WTC11 (cell line): Measurements from ENCODE around the gene FBRSL1. TPM values are rescaled to one million over a fixed set of nuclear protein-coding genes. Genes with fewer than 3 reads are reported as not detected.

Experiments
- ATAC-seq: fragments of 200-7000 bp; cut with Tn5 transposase; 2 replicates; pipeline ENCODE4 v1.10.0; 2021; ENCODE audit warnings: mild to moderate bottlenecking, moderate library complexity
- CTCF ChIA-PET: fragments of 300-600 bp; sonication (Branson Sonifier 250); formaldehyde crosslinking; loops from one replicate; lab custom pipeline; 2021; ENCODE audit warnings: antibody characterized with exemption; lab: Charles Lee
- POLR2A ChIA-PET: fragments of 350-600 bp; sonication (Branson Sonifier 250); formaldehyde crosslinking; loops from one replicate; lab custom pipeline; 2021; ENCODE audit warnings: antibody characterized with exemption; lab: Charles Lee
- DNase-seq: peaks from one replicate; pipeline ENCODE4 v3.0.0; 2021; ENCODE audit warnings: low spot score
- H3K27ac Mint-ChIP-seq: 2 replicates; pipeline ENCODE4 v1.8.0; 2021; ENCODE audit warnings: mixed read lengths
- H3K27me3 Mint-ChIP-seq: 2 replicates; pipeline ENCODE4 v1.8.0; 2021; ENCODE audit warnings: low read depth, mild to moderate bottlenecking, moderate library complexity, mixed read lengths
- H3K36me3 Mint-ChIP-seq: 2 replicates; pipeline ENCODE4 v1.8.0; 2021; ENCODE audit warnings: mixed read lengths
- H3K4me1 Mint-ChIP-seq: 2 replicates; pipeline ENCODE4 v1.8.0; 2022; ENCODE audit warnings: mixed read lengths
- H3K4me3 Mint-ChIP-seq: 2 replicates; pipeline ENCODE4 v1.8.0; 2021; ENCODE audit warnings: mild to moderate bottlenecking, moderate library complexity, mixed read lengths
- H3K9me3 Mint-ChIP-seq: 2 replicates; pipeline ENCODE4 v1.8.0; 2021; ENCODE audit warnings: mixed read lengths
- CBFB ChIP-seq: sonication (generic); formaldehyde crosslinking; IDR thresholded peaks from 2 replicates; pipeline ENCODE4 v1.8.1; 2022; ENCODE audit warnings: mild to moderate bottlenecking, low read depth, missing genetic modification reagents
- CREB1 ChIP-seq: sonication (generic); formaldehyde crosslinking; IDR thresholded peaks from 2 replicates; pipeline ENCODE4 v1.8.0; 2023; ENCODE audit warnings: mild to moderate bottlenecking, missing genetic modification reagents
- GTF2I ChIP-seq: fragments of 250-450 bp; sonication (Bioruptor Pico); conservative IDR thresholded peaks from 2 replicates; pipeline ENCODE4 v1.4.0; 2021; ENCODE audit warnings: mild to moderate bottlenecking
- JAZF1 ChIP-seq: fragments of 250-450 bp; sonication (Bioruptor Pico); IDR thresholded peaks from 2 replicates; pipeline ENCODE4 v1.9.0; 2021; ENCODE audit warnings: moderate library complexity, mild to moderate bottlenecking, inconsistent platforms
- KAT7 ChIP-seq: sonication (generic); formaldehyde crosslinking; IDR thresholded peaks from 2 replicates; pipeline ENCODE4 v1.8.1; 2023; ENCODE audit warnings: missing genetic modification reagents, mild to moderate bottlenecking, borderline replicate concordance
- MXD4 ChIP-seq: fragments of 250-450 bp; sonication (Bioruptor Pico); IDR thresholded peaks from 2 replicates; pipeline ENCODE4 v1.8.0; 2021; ENCODE audit warnings: mild to moderate bottlenecking, moderate library complexity, borderline replicate concordance
- MYBL2 ChIP-seq: sonication (generic); formaldehyde crosslinking; IDR thresholded peaks from 2 replicates; pipeline ENCODE4 v1.8.1; 2023; ENCODE audit warnings: mild to moderate bottlenecking, moderate library complexity, missing genetic modification reagents
- NFYB ChIP-seq: sonication (generic); formaldehyde crosslinking; conservative IDR thresholded peaks from 2 replicates; pipeline ENCODE4 v1.8.0; 2022; ENCODE audit warnings: low read depth, missing genetic modification reagents
- NR2C2 ChIP-seq: sonication (generic); formaldehyde crosslinking; IDR thresholded peaks from 2 replicates; pipeline ENCODE4 v1.8.0; 2022; ENCODE audit warnings: mild to moderate bottlenecking, missing genetic modification reagents
- SOX15 ChIP-seq: fragments of 250-450 bp; sonication (Bioruptor Pico); IDR thresholded peaks from 2 replicates; pipeline ENCODE4 v1.9.0; 2021; ENCODE audit warnings: mild to moderate bottlenecking
- TP53 ChIP-seq: sonication (generic); formaldehyde crosslinking; IDR thresholded peaks from 2 replicates; pipeline ENCODE4 v1.8.1; 2023; ENCODE audit warnings: mild to moderate bottlenecking, missing genetic modification reagents
- USF2 ChIP-seq: sonication (generic); formaldehyde crosslinking; IDR thresholded peaks from 2 replicates; pipeline ENCODE4 v1.8.1; 2023; ENCODE audit warnings: mild to moderate bottlenecking, missing genetic modification reagents, moderate library complexity
- ZNF423 ChIP-seq: fragments of 250-450 bp; sonication (Bioruptor Pico); IDR thresholded peaks from 2 replicates; pipeline ENCODE4 v2.1.2; 2022; ENCODE audit warnings: mild to moderate bottlenecking, moderate library complexity
- total RNA-seq: library from RNA; stranded (reverse); gene quantifications from 3 replicates; pipeline ENCODE4 v1.2.3, GENCODE V29; 2021
- TF ChIP-seq, protein P1 (sequence below): sonication (generic); formaldehyde crosslinking; conservative IDR thresholded peaks from 2 replicates; pipeline ENCODE4 v1.8.1; 2023; ENCODE audit warnings: mild to moderate bottlenecking, low read depth, missing genetic modification reagents, moderate library complexity
- TF ChIP-seq, protein P2 (sequence below): sonication (generic); formaldehyde crosslinking; IDR thresholded peaks from 2 replicates; pipeline ENCODE4 v1.8.1; 2023; ENCODE audit warnings: mild to moderate bottlenecking, missing genetic modification reagents, borderline replicate concordance
- TF ChIP-seq, protein P3 (sequence below): sonication (generic); formaldehyde crosslinking; IDR thresholded peaks from 2 replicates; pipeline ENCODE4 v1.8.0; 2023; ENCODE audit warnings: missing genetic modification reagents, mild to moderate bottlenecking, borderline replicate concordance
- TF ChIP-seq, protein P4 (sequence below): fragments of 250-450 bp; sonication (Bioruptor Pico); IDR thresholded peaks from 2 replicates; pipeline ENCODE4 v1.9.0; 2021; ENCODE audit warnings: moderate library complexity, mild to moderate bottlenecking, inconsistent platforms, borderline replicate concordance
- TF ChIP-seq, protein P5 (sequence below): sonication (generic); formaldehyde crosslinking; IDR thresholded peaks from 2 replicates; pipeline ENCODE4 v1.8.1; 2022; ENCODE audit warnings: low read depth, missing genetic modification reagents, borderline replicate concordance
- TF ChIP-seq, protein P6 (sequence below): fragments of 200-600 bp; IDR thresholded peaks from 2 replicates; pipeline ENCODE4 v1.8.0; 2022; ENCODE audit warnings: antibody characterized with exemption

FBRSL1 gene
- total RNA-seq, 1 experiment from 2014 or later, result 129 TPM

DNA sequence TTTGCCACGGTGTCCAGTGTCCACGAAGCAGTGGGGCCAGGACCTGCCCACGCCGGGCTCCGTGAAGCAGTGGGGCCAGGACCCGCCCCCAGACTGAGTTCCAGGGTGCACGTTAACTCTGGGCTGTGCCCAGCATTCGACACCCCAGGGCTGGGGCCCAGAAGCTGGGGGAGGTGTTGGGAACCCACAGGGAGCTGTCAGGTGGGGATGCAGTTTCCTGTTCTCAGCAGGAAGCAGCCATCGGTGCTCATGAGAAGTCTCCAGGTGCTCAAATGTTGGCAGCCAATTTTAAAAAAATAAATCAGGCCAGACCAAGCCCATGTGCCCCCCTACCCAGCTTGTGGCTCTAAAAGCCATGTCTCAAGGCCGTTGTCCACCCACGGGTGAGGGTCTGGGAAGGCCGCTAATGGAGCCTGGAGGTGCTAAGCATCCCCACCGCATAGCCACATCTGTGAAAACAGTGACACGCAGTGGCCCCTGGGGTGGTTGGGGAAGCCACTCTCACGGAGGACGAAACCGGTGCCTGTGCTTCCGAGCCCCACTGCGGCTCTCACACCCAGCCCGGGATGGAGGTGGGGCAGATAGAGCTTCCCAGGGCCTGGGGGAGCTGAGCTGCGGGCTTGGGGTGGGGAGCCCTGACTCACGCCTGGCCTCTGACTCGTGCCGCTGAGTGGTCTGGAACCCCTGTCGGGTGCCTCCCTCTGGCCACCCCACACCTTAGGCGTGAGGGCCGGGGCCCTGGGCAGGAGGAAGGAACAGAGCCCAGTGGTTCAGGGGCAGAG, 53.5 kb downstream of the FBRSL1 start (continued):
- TF ChIP-seq, protein P1, sequence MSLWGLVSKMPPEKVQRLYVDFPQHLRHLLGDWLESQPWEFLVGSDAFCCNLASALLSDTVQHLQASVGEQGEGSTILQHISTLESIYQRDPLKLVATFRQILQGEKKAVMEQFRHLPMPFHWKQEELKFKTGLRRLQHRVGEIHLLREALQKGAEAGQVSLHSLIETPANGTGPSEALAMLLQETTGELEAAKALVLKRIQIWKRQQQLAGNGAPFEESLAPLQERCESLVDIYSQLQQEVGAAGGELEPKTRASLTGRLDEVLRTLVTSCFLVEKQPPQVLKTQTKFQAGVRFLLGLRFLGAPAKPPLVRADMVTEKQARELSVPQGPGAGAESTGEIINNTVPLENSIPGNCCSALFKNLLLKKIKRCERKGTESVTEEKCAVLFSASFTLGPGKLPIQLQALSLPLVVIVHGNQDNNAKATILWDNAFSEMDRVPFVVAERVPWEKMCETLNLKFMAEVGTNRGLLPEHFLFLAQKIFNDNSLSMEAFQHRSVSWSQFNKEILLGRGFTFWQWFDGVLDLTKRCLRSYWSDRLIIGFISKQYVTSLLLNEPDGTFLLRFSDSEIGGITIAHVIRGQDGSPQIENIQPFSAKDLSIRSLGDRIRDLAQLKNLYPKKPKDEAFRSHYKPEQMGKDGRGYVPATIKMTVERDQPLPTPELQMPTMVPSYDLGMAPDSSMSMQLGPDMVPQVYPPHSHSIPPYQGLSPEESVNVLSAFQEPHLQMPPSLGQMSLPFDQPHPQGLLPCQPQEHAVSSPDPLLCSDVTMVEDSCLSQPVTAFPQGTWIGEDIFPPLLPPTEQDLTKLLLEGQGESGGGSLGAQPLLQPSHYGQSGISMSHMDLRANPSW (CRISPR knock-in tag), result no peak
- TF ChIP-seq, protein P2, sequence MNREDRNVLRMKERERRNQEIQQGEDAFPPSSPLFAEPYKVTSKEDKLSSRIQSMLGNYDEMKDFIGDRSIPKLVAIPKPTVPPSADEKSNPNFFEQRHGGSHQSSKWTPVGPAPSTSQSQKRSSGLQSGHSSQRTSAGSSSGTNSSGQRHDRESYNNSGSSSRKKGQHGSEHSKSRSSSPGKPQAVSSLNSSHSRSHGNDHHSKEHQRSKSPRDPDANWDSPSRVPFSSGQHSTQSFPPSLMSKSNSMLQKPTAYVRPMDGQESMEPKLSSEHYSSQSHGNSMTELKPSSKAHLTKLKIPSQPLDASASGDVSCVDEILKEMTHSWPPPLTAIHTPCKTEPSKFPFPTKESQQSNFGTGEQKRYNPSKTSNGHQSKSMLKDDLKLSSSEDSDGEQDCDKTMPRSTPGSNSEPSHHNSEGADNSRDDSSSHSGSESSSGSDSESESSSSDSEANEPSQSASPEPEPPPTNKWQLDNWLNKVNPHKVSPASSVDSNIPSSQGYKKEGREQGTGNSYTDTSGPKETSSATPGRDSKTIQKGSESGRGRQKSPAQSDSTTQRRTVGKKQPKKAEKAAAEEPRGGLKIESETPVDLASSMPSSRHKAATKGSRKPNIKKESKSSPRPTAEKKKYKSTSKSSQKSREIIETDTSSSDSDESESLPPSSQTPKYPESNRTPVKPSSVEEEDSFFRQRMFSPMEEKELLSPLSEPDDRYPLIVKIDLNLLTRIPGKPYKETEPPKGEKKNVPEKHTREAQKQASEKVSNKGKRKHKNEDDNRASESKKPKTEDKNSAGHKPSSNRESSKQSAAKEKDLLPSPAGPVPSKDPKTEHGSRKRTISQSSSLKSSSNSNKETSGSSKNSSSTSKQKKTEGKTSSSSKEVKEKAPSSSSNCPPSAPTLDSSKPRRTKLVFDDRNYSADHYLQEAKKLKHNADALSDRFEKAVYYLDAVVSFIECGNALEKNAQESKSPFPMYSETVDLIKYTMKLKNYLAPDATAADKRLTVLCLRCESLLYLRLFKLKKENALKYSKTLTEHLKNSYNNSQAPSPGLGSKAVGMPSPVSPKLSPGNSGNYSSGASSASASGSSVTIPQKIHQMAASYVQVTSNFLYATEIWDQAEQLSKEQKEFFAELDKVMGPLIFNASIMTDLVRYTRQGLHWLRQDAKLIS (CRISPR knock-in tag), result no peak
- TF ChIP-seq TP53 (CRISPR knock-in tag) (no peak), CREB1 (CRISPR knock-in tag) (no peak), CBFB (no peak), ZNF423 (no peak), GTF2I (no peak), SOX15 (no peak)
- TF ChIP-seq, protein P3, sequence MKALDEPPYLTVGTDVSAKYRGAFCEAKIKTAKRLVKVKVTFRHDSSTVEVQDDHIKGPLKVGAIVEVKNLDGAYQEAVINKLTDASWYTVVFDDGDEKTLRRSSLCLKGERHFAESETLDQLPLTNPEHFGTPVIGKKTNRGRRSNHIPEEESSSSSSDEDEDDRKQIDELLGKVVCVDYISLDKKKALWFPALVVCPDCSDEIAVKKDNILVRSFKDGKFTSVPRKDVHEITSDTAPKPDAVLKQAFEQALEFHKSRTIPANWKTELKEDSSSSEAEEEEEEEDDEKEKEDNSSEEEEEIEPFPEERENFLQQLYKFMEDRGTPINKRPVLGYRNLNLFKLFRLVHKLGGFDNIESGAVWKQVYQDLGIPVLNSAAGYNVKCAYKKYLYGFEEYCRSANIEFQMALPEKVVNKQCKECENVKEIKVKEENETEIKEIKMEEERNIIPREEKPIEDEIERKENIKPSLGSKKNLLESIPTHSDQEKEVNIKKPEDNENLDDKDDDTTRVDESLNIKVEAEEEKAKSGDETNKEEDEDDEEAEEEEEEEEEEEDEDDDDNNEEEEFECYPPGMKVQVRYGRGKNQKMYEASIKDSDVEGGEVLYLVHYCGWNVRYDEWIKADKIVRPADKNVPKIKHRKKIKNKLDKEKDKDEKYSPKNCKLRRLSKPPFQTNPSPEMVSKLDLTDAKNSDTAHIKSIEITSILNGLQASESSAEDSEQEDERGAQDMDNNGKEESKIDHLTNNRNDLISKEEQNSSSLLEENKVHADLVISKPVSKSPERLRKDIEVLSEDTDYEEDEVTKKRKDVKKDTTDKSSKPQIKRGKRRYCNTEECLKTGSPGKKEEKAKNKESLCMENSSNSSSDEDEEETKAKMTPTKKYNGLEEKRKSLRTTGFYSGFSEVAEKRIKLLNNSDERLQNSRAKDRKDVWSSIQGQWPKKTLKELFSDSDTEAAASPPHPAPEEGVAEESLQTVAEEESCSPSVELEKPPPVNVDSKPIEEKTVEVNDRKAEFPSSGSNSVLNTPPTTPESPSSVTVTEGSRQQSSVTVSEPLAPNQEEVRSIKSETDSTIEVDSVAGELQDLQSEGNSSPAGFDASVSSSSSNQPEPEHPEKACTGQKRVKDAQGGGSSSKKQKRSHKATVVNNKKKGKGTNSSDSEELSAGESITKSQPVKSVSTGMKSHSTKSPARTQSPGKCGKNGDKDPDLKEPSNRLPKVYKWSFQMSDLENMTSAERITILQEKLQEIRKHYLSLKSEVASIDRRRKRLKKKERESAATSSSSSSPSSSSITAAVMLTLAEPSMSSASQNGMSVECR (CRISPR knock-in tag), result no peak

- POLR2A ChIA-PET, result interaction anchor here (1.0 to 1.3 kb wide), 2 partner anchors 36 to 168 kb away, joined by 3 read pairs; no protein-coding TSS in a partner anchor
- peaks cover 74% of the 10 kb centered on the region for H3K27me3 Mint-ChIP-seq
- no peaks in the 10 kb centered on the region for H3K9me3 Mint-ChIP-seq
- ATAC-seq, result peak; percentile 50
- H3K36me3 Mint-ChIP-seq, result no peaks in the 10 kb centered on the region
- DNase-seq, result no peak
- CTCF ChIA-PET, result interaction anchor here (1.0 to 1.4 kb wide), 9 partner anchors 11 to 130 kb away, joined by 3 to 9 read pairs (median 5); no protein-coding TSS in a partner anchor
- no peak overlapping the region for H3K4me3 Mint-ChIP-seq
- H3K4me1 Mint-ChIP-seq, result no peaks in the 10 kb centered on the region; the same call in 1 of the 2 replicates
- H3K27ac Mint-ChIP-seq, result no peak overlapping the region
- no peak for TF ChIP-seq KAT7
- TF ChIP-seq, protein P4, sequence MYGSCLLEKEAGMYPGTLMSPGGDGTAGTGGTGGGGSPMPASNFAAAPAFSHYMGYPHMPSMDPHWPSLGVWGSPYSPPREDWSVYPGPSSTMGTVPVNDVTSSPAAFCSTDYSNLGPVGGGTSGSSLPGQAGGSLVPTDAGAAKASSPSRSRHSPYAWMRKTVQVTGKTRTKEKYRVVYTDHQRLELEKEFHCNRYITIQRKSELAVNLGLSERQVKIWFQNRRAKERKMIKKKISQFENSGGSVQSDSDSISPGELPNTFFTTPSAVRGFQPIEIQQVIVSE (CRISPR knock-in tag), result no peak
- TF ChIP-seq NFYB (CRISPR knock-in tag), result no peak
- TF ChIP-seq, protein P5, sequence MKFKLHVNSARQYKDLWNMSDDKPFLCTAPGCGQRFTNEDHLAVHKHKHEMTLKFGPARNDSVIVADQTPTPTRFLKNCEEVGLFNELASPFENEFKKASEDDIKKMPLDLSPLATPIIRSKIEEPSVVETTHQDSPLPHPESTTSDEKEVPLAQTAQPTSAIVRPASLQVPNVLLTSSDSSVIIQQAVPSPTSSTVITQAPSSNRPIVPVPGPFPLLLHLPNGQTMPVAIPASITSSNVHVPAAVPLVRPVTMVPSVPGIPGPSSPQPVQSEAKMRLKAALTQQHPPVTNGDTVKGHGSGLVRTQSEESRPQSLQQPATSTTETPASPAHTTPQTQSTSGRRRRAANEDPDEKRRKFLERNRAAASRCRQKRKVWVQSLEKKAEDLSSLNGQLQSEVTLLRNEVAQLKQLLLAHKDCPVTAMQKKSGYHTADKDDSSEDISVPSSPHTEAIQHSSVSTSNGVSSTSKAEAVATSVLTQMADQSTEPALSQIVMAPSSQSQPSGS (CRISPR knock-in tag), result no peak
- TF ChIP-seq, protein P6, sequence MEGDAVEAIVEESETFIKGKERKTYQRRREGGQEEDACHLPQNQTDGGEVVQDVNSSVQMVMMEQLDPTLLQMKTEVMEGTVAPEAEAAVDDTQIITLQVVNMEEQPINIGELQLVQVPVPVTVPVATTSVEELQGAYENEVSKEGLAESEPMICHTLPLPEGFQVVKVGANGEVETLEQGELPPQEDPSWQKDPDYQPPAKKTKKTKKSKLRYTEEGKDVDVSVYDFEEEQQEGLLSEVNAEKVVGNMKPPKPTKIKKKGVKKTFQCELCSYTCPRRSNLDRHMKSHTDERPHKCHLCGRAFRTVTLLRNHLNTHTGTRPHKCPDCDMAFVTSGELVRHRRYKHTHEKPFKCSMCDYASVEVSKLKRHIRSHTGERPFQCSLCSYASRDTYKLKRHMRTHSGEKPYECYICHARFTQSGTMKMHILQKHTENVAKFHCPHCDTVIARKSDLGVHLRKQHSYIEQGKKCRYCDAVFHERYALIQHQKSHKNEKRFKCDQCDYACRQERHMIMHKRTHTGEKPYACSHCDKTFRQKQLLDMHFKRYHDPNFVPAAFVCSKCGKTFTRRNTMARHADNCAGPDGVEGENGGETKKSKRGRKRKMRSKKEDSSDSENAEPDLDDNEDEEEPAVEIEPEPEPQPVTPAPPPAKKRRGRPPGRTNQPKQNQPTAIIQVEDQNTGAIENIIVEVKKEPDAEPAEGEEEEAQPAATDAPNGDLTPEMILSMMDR, result no peak
- TF ChIP-seq NR2C2 (CRISPR knock-in tag), result no peak
- no peak for TF ChIP-seq MYBL2 (CRISPR knock-in tag)
- TF ChIP-seq JAZF1, result no peak
- no peak for TF ChIP-seq MXD4 (CRISPR knock-in tag)
- TF ChIP-seq USF2 (CRISPR knock-in tag), result no peak
- TF ChIP-seq CBFB, result no peak
Observed at GRCh38 chr12:132544080-132544397, 54.1 kb downstream of the FBRSL1 start.
